ENCODE measurements around the gene BRD3OS.

DNA sequence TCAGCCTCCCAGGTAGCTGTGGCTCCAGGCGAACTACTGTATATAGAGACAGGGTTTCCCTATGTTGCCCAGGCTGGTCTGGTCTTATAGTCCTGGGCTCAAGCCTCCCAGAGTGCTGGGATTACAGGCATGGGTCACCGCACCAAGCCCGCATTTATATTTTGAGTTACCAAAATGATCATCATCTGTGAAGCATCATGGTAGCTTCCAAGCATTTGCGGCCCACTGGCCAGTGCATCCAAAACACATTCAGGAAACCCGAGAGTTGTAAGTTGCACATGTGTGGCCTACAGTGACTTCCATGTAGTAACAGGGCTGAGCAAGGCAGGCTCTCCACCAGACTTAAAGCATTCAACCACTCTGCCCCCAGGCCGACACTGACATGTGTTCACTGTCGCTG is 2.3 kb downstream of the BRD3OS start:
- TF ChIP-seq CREB1 (IDR thresholded peaks at IDR 0.05; ENCODE audit: low read depth) (no peak), EP300 (IDR thresholded peaks at IDR 0.05; ENCODE audit: borderline replicate concordance) (no peak), CEBPB (IDR thresholded peaks at IDR 0.05) (no peak), MAX (IDR thresholded peaks at IDR 0.05) (no peak), EGR1 (IDR thresholded peaks at IDR 0.05) (no peak), TAF1 (IDR thresholded peaks at IDR 0.05; ENCODE audit: low read depth) (no peak)
- TF ChIP-seq, protein P1, sequence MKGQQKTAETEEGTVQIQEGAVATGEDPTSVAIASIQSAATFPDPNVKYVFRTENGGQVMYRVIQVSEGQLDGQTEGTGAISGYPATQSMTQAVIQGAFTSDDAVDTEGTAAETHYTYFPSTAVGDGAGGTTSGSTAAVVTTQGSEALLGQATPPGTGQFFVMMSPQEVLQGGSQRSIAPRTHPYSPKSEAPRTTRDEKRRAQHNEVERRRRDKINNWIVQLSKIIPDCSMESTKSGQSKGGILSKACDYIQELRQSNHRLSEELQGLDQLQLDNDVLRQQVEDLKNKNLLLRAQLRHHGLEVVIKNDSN (IDR thresholded peaks at IDR 0.05): no peak

Data from Ishikawa (cell line).